Hematopoietic multipotent progenitor cell treated with erythropoietin and hydrocortisone succinate and interleukin-3 and kit ligand, for 17 days (in vitro differentiated cells): ENCODE measurements around the gene ICE1.
"Not testable (repeated sequence)": the region's sequence is repeated elsewhere in the genome, so short reads cannot be mapped to it uniquely, and the experiment has no call there.

Source experiments
- DNase-seq: peaks from one replicate; pipeline ENCODE4 v3.0.0-alpha.2; 2015; ENCODE audit warnings: low spot score

The ICE1 gene

GRCh38 chr5:5437227-5438172, 15.0 kb downstream of the ICE1 start:
- no peak for DNase-seq

DNA sequence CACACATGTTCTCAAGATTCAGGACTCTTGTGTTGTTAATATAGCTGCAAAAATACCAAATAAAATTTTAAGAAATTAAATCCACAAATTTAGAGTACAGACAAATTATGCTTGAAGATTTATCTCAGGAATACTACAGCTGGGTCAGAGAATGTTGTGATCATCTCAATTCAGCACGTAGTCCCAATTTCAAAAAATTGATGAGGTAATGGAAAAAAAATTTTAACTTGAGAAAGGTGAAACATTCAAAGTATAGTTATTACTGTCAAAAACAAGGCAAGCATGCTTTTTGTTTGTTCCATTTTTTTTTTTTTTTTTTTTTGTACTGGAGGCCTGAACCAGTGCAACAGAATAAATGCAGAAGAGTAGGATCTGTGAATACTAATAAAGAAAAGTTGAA, 29.4 kb downstream of the ICE1 start:
- no peak for DNase-seq

DNA sequence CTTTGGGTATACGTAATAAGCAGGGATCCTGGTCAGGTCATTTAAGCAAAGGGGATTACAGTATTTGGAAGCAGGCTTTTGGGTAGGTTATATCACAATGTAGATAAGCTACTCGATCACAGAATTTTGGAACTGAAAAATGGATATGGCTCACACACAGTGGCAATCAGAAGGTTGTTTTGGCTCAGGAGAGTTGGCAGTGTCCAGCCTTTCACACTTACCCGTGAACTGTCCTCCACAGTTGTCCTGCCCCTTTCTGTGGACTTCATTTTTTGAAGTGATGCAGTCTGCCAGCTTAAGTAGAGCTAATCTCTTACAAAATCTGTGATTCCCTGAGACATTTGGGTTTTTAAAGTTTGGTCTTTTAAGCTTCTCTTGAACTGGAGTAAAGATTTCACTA, 30.7 kb downstream of the ICE1 start:
- DNase-seq: no peak

- DNase-seq: no peak
Observed at GRCh38 chr5:5454391-5454790, 31.9 kb downstream of the ICE1 start.

- no peak for DNase-seq
Observed at GRCh38 chr5:5456858-5457257, 34.4 kb downstream of the ICE1 start.

DNA sequence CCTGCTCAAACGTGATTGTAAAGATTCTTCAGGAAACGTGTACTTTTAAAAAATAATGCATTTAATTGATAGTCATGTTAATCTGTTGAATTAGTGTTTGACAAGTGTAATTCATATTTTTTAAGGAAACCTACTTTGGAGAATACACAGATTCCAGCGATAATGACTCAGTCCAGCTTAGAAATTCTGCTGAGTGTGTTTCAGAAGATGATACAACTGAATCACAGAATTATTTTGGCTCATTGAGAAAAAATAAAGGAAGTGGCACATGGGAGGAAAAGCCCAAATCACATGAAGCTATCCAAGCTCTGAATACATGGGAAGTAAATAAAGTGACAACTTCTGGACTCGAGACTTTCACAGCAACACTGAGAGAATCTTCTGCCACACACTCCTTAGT, 37.8 kb downstream of the ICE1 start:
- no peak for DNase-seq

DNA sequence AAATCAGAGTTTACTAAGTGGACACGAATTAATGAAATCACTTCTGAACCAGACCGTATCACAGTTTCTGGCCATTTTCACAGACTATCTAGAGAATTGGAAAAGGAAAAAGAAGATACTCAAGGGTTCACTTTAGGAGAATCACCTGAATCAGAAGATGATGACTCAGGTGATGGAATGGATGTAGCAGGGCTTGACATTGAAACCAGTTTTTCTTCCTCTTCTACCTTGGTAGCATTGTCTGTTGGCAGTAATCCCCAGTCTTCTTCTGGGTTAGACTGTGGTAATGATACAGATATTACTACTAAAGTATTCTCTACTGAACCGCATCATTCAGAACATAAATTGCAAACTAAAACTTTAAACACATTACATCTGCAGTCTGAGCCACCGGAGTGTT, 38.5 kb downstream of the ICE1 start:
- DNase-seq: no peak

- DNase-seq: no peak
Observed at GRCh38 chr5:5464036-5464715, 41.7 kb downstream of the ICE1 start.

DNA sequence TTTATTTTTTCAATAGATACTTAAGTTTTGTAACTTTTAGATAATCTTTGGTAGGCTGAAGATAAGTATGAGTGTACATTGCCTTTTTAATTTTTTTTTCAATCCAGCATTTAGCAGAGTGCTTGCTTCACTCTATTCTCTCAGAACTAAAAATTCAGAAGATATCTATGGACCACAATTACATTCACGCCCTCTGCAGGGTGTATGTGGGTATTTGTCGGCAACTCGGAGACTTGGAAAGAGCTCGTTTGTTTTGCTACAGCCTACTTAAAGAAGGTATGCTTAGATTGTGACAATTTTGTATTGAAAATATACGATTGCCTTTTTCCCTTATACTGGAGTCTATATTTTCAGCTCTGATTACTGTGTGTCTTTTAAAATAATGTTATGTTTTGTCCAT, 43.8 kb downstream of the ICE1 start:
- DNase-seq: no peak

DNA sequence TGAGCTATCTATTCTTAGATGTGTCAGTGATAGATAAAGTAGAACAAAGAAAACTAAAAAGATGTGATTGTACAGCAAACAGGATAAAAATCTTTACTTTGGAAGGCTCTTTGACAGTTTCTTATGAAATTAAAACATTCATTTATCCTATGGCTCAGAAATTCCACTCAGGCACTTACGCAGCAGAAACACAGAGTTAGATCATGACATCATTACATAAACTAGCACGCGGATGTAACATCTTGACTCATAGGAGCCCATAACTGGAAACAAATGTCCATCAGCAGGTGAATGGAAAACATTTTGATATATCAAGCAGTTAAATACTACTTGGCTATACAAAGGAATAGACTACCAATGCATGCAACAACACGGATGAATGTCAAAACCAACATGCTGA, 45.3 kb downstream of the ICE1 start:
- DNase-seq: no peak

DNA sequence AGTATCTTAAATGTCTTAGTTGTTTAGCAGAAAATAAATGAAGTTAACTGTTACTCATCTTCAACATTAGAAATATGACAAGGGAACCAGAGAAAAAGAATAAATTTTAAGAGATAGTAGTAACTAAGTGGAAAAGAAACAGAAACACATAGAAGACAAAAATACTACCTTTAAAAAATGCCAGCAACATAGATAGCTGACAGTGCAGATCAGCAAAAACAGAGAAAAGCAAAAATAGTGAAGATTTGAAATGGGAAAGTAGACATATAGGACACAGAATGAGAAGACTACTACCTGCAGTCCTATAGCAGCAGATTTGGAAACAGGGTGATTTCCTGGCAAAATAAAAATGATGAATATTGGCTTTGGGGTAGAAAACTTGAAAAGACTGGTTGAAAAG, 48.5 kb downstream of the ICE1 start:
- no peak for DNase-seq

DNA sequence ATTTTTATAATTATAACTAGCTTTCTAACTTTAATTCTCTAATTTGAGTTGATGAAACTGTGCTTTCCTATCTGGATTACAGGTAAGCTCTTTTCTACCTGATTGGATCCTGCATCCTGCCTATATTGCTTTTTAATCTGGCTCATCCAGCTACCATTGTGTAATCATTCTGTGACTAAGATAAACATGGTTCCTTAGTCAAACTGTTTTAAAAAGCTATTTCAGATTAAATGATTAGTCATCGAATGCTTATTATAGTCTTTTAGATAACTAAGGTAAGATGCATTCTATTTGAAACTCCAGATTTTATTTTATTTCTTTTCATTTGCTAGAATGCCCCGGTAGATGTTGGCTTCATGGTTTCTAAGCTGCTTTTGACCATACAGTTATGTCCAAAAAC, 50.7 kb downstream of the ICE1 start:
- DNase-seq: no peak

DNA sequence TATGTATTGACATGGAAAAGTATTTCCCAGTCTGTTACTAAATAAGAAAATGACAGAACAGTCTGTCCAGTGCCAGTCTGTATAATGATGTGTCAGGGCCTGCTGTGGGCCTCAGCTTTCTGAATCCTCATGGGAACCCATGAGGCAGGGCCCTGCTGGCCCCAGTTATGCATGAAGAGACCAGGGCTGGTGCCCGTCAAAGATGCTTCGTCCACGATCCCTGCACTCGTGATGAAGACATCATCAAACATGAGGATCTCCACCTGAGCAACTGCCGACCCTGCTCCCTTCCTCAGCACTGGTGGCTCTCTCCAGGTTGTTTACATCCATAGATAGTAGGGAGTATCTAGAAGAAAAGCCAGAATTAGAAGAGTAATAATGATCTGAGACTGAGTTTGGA, 52.5 kb downstream of the ICE1 start:
- DNase-seq: no peak

DNA sequence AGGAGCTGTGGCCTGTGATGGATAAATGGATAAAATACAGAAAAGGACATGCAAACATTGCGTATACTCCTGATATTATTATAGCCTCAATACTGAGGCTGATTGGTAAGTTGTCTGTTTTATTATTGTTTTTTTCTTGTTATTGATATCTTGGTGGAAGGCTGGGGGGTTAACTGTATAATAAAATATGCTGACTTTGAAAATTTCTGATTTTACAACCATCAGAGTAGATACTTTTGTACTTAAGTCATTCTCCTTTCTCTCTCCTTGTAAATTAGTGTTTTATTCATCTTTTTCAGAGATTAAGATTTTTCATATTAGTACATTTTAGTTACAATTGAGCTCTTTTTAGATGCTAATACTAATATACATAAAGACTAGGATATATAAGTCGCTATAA, 53.5 kb downstream of the ICE1 start:
- DNase-seq: no peak

DNA sequence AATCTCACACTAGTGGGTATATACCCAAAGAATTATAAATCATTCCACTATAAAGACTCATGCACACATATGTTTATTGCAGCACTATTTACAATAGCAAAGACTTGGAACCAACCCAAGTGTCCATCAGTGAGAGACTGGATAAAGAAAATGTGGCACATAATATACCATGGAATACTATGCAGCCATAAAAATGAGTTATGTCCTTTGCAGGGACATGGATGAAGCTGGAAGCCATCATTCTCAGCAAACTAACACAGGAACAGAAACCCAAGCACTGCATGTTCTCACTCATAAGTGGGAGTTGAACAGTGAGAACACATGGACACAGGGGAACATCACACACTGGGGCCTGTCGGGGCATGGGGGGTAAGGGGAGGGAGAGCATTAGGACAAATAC, 57.1 kb downstream of the ICE1 start:
- DNase-seq: not testable (repeated sequence)

GRCh38 chr5:5480481-5481111, 58.1 kb downstream of the ICE1 start:
- no peak for DNase-seq

DNA sequence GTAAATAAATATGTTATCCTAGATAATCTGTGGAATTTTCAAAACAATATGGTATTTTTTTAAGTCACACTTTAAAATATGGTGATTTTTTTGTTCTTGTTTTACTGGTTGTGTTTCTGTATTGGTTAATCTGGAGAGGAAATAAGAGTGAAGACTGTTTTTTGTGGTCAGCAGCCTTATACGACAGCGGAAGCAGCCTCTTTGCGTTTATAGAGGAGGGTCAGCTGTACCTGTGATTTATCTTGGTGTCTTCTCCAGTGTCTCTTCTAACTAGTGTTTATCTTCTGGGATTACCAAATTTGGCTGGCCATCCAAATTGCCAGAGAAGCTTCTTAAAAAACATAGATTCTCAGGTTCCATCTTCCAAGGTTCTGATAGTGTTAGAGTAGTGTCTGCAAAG, 58.7 kb downstream of the ICE1 start:
- DNase-seq: no peak

DNA sequence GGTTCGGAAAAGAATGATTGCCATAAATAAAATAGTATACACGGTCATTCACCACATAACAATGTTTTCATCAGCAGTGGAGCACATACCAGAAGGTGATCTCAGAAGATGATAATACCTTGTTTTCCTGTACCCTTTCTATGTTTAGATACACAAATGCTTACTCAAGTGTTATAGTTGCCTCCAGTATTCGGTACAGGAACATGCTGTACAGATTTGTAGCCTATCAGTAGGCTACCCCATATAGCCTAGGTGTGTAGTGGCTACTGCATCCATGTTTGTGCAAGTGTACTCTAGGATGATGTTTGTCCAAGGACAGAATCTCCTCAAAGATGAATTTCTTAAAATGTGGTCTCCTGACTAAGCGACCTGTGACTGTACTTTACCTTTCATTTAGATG, 59.2 kb downstream of the ICE1 start:
- DNase-seq: no peak

DNA sequence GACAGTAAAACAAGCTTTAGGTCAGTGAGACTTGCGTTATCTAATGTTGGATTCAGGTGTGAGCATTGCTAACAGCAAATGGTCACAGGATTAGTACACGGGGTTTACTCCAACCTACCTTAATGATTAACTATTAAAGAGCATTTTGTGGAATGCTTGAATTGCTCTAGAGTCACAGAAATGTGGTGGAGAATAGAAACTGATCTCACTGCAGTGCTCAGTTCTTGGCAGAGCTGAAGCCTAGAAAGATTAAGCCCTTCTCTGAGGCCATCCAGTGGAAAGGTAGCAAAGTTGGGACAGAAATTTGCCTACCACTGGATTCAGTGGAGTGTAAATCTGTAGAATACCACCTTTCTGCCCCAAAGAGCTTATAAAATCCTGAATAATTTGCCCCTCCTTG, 60.9 kb downstream of the ICE1 start:
- DNase-seq: no peak

- DNase-seq: no peak
Observed at GRCh38 chr5:5483880-5484598, 61.6 kb downstream of the ICE1 start.

DNA sequence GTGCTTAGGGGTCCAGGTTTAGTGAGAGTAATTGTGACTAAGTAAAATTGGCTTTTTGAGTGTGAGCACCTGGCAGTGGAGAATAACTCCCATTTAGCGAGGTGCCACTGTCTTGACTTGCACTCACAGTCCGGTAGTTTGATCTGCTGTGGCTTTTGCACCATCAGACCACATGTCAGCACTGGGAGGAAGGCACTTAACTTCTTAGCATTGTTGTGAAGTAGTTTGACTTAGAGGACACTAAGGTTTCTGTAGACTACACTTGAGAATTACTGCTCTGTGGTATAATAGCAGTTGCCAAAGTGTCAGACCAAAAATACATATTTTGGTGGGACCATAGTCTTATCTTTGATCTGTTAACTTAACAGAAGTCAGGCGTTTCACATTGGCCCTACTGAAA, 63.6 kb downstream of the ICE1 start:
- DNase-seq: no peak

DNA sequence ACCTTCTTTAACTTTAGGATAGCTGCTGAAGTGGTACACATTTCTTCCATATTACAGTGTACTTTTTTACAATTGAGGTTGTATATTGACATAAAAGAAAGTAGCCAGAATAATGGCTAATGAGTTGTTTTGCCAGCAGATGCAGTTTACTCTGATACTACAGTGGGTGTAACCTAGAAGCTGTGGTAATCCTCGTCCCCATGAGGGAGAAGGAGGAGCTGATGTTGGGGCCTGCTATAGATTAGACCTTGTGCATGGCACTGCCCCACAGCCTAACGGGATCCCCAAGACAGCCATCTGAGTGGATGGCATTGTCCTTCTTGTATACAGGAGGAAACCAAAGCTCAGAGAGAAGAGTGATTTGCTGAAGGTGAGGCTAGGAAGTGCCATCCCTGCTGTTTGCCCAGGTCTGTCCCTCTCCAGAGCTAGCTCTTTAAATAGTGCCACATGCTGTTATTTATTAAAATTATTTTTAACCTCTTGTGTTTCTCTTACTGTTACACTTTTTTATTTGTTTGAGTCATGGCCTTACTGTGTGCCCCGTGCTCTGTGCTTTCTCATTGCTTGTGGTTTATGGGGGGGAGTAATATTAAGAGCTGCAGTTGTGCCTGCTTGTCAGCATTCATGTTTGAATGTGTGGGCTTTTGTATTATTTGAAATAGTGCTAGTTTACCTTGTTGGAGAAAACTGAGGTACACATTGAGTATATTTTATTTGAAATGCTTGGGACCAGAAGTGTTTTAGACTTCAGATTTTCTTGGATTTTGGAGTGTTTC, 65.3 kb downstream of the ICE1 start:
- peak; percentile 60 for DNase-seq
